BE2C (cell line): ENCODE data around the gene HSD17B3.

Experiments used
- DNase-seq: peaks from one replicate; pipeline ENCODE4 v3.0.0-alpha.2; 2020
- H3K27me3 ChIP-seq: fragments of 250-450 bp; sonication (Bioruptor Pico); 2 replicates; pipeline ENCODE4 v1.5.1; 2020; ENCODE audit warnings: mild to moderate bottlenecking
- H3K36me3 ChIP-seq: fragments of 250-450 bp; sonication (Bioruptor Pico); 2 replicates; pipeline ENCODE4 v1.5.1; 2020; ENCODE audit warnings: mild to moderate bottlenecking
- H3K4me1 ChIP-seq: fragments of 250-450 bp; sonication (Bioruptor Pico); 2 replicates; pipeline ENCODE4 v1.5.1; 2020
- H3K4me3 ChIP-seq: 2 replicates; pipeline ENCODE4 v1.5.1; 2011; ENCODE audit warnings: low read depth, low read length
- H3K9me3 ChIP-seq: fragments of 250-450 bp; sonication (Bioruptor Pico); 2 replicates; pipeline ENCODE4 v1.5.1; 2020
- TF ChIP-seq, protein P1 (sequence below): IDR thresholded peaks from 2 replicates; pipeline ENCODE4 v1.5.1; 2012; ENCODE audit warnings: mild to moderate bottlenecking, low read depth, low read length

The HSD17B3 gene

DNA sequence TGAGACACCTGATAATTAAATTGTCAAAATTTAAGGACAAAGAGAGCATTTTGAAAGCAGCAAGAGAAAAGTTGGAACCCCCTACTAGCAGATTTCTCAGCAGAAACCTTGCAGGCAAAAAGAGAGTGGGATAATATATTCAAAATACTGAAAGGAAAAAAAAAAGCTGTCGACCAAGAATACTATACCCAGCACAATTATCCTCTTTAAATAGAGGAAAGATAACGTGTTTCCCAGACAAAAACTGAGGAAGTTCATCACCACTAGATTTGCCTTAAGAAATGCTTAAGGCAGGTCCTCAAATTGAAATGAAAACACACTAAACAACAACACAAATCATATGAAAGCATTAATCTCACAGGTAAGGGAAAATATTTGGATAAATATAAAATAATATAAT lies 27.0 kb downstream of the HSD17B3 start:
- no peaks in the 10 kb centered on the region for H3K9me3 ChIP-seq
- DNase-seq: no peak
- TF ChIP-seq, protein P1, sequence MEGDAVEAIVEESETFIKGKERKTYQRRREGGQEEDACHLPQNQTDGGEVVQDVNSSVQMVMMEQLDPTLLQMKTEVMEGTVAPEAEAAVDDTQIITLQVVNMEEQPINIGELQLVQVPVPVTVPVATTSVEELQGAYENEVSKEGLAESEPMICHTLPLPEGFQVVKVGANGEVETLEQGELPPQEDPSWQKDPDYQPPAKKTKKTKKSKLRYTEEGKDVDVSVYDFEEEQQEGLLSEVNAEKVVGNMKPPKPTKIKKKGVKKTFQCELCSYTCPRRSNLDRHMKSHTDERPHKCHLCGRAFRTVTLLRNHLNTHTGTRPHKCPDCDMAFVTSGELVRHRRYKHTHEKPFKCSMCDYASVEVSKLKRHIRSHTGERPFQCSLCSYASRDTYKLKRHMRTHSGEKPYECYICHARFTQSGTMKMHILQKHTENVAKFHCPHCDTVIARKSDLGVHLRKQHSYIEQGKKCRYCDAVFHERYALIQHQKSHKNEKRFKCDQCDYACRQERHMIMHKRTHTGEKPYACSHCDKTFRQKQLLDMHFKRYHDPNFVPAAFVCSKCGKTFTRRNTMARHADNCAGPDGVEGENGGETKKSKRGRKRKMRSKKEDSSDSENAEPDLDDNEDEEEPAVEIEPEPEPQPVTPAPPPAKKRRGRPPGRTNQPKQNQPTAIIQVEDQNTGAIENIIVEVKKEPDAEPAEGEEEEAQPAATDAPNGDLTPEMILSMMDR: no peak
- no peaks in the 10 kb centered on the region for H3K4me1 ChIP-seq
- H3K4me3 ChIP-seq: no peak overlapping the region
- H3K27me3 ChIP-seq: no peaks in the 10 kb centered on the region
- no peaks in the 10 kb centered on the region for H3K36me3 ChIP-seq

DNA sequence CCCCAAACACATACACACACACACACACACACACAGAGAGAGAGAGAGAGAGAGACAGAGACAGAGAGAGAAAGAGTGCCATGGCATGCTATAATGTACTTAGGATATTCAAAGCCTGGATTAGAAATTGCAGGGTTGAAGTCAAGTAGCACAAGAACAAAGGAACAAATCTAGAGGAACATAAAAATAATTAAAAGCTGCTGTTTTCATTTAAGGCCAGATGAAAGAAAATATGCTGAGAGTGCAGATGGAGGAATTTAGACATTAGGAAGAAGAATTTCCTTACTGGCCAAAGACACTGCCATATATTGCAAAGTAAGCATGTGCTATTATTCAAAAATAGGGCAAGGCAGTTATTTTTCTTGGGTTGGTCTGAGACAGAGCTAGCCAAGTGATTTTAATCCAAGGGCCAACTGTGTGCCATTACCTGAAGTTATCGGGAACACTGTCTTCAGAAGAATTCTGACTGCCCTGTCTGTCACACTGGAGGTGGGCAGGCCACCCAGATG lies 31.7 kb downstream of the HSD17B3 start:
- H3K27me3 ChIP-seq: no peaks in the 10 kb centered on the region
- H3K9me3 ChIP-seq: no peaks in the 10 kb centered on the region
- H3K36me3 ChIP-seq: no peaks in the 10 kb centered on the region
- H3K4me1 ChIP-seq: no peaks in the 10 kb centered on the region
- TF ChIP-seq, protein P1: no peak
- no peak for DNase-seq
- no peak overlapping the region for H3K4me3 ChIP-seq

DNA sequence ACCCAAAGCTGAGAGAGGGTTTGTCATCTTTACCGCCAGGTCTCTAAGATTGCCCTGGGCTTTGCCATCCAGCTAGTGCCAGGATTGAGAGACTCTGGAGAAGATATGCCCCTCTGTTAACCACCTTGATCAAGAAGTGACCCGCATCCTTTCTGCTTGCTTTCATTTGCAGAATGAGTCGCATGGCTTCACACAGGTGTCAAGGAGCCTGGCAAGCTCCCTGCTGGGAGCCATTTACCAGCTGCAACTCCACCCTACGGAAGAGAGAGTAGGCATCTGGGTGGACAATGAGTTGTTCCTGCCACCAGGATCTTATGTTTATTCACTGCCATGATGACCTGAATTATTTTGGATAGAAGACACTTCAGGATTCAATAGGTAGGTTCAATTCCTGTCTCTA lies 43.0 kb downstream of the HSD17B3 start:
- TF ChIP-seq, protein P1: no peak
- H3K9me3 ChIP-seq: no peaks in the 10 kb centered on the region
- no peaks in the 10 kb centered on the region; the same call in 1 of the 2 replicates for H3K4me1 ChIP-seq
- H3K36me3 ChIP-seq: no peaks in the 10 kb centered on the region
- H3K4me3 ChIP-seq: no peak overlapping the region
- DNase-seq: no peak
- no peaks in the 10 kb centered on the region for H3K27me3 ChIP-seq

DNA sequence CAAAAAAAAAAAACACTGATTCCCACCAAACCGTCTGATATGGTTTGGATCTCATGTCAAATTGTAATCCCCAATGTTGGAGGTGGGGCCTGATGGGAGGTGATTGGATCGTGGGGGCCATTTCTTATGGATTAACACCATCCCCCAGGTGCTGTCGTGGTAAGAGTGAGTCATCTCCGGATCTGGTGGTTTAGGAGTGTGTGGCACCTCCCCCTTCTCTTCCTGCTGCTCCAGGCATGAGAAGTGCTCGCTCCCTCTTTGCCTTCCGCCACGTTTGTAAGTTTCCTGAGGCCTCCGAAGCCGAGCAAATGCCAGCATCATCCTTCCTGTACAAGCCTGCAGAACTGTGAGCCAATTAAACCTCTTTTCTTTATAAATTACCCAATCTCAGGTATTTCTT lies 45.2 kb downstream of the HSD17B3 start:
- peak; percentile 29 for DNase-seq

DNA sequence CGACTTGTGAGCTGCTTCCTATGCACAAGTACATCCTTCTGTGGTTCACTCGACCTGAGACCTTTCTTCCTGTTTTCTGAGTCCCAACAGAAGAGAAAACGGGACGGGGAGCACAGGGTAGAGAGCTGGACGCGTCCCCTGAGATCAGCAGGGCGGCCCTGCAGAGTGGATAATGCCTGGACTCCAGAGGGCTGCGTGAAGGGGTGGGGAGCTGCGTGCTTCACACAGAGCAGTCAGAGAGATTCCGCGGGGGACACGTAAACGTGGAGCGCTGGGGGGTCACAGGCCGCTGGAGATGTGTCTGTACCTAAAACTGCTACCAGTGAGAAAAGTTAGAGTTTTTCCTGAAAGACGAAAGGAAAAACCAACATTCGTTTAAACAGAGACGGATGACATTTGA lies 46.3 kb downstream of the HSD17B3 start:
- H3K9me3 ChIP-seq: no peaks in the 10 kb centered on the region
- no peak overlapping the region for H3K4me3 ChIP-seq
- TF ChIP-seq, protein P1: no peak

More for the DNA sequence above, 45.2 kb downstream of the HSD17B3 start:
- H3K4me1 ChIP-seq: no peaks in the 10 kb centered on the region
- no peaks in the 10 kb centered on the region for H3K36me3 ChIP-seq
- TF ChIP-seq, protein P1: no peak
- no peaks in the 10 kb centered on the region for H3K27me3 ChIP-seq
- H3K9me3 ChIP-seq: no peaks in the 10 kb centered on the region
- no peak overlapping the region for H3K4me3 ChIP-seq

DNA sequence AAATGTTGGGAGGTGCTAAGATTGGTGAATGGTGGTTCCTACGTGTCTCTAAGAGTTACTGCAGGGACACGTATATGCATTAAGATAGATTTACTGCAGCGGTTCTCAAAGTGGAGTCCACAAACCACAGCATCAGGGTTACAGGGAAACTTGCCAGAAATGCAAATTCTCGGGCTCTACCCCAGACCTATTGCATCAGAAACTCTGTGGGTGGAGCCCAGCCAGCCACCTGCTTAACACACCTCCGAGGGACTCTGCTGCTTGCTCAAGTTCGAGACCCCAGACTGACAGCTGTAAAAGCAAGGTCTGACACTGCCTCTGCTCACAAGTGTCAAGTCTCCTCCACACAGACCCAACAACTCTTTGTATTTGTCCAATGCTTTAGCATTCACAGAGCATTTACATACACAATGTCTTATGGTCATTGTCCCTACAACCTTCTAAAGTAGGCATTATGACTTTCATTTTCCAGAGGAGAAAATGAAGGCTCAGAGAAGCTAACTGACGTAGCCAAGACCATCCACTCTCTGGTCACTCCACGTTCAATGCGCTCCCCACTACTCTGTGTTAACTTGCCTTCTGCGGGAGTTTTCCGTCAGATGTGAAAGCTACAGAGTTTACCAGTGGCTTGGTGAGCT lies 48.8 kb downstream of the HSD17B3 start:
- H3K4me1 ChIP-seq: no peaks in the 10 kb centered on the region
- no peak overlapping the region for H3K4me3 ChIP-seq
- no peak for DNase-seq
- no peaks in the 10 kb centered on the region for H3K36me3 ChIP-seq
- TF ChIP-seq, protein P1: no peak
- no peaks in the 10 kb centered on the region for H3K27me3 ChIP-seq
- H3K9me3 ChIP-seq: no peaks in the 10 kb centered on the region

More for the DNA sequence above, 46.3 kb downstream of the HSD17B3 start:
- H3K36me3 ChIP-seq: no peaks in the 10 kb centered on the region
- no peak for DNase-seq
- no peaks in the 10 kb centered on the region for H3K27me3 ChIP-seq
- no peaks in the 10 kb centered on the region for H3K4me1 ChIP-seq
